IMR-90 (cell line): ENCODE measurements around the gene BTBD10. TPM values are rescaled to one million over a fixed set of nuclear protein-coding genes. Genes with fewer than 3 reads are reported as not detected.

ENCODE experiments used
- ATAC-seq: fragments of 200-7000 bp; cut with Tn5 transposase; 2 replicates; pipeline ENCODE4 v1.9.1; 2020; ENCODE audit warnings: low read depth, mild to moderate bottlenecking, moderate library complexity
- BruUV-seq: library from RNA; stranded (reverse); fragments of 400-500 nt; replicated peaks from 2 replicates; lab custom pipeline; 2021; lab: Mats Ljungman, UMichigan
- CTCF ChIA-PET: fragments of 300-600 bp; formaldehyde crosslinking; extraction: SDS; loops from one replicate; lab custom pipeline; 2021; ENCODE audit warnings: antibody characterized with exemption; lab: Yijun Ruan, JAX
- POLR2A ChIA-PET: fragments of 300-600 bp; sonication (Branson Sonifier 250); formaldehyde crosslinking; loops from one replicate; lab custom pipeline; 2022; ENCODE audit warnings: antibody characterized with exemption; ENCODE audit not compliant: unreplicated experiment; lab: Charles Lee
- DNase-seq: peaks from one replicate; pipeline ENCODE4 v3.0.0; 2013
- H2AFZ ChIP-seq: replicated peaks from 2 replicates; pipeline ENCODE3; 2013; ENCODE audit warnings: low read length, mild to moderate bottlenecking; ENCODE audit not compliant: poor library complexity
- H2AK5ac ChIP-seq: 2 replicates; pipeline ENCODE4 v1.6.1; 2013; ENCODE audit warnings: low read depth, low read length, inconsistent platforms
- H2AK9ac ChIP-seq: replicated peaks from 2 replicates; pipeline ENCODE3; 2013; ENCODE audit warnings: mild to moderate bottlenecking, low read depth, low read length, moderate library complexity; ENCODE audit not compliant: poor library complexity
- H2BK120ac ChIP-seq: 2 replicates; pipeline ENCODE4 v1.6.1; 2013; ENCODE audit warnings: low read depth, low read length, inconsistent platforms
- H2BK15ac ChIP-seq: 3 replicates; pipeline ENCODE4 v1.6.1; 2013; ENCODE audit warnings: low read depth, low read length, inconsistent platforms
- H2BK20ac ChIP-seq: 2 replicates; pipeline ENCODE4 v1.6.1; 2013; ENCODE audit warnings: low read depth, mild to moderate bottlenecking, inconsistent platforms, low read length, moderate library complexity
- H2BK5ac ChIP-seq: 2 replicates; pipeline ENCODE4 v1.6.1; 2013; ENCODE audit warnings: mild to moderate bottlenecking, low read depth, low read length, inconsistent platforms; ENCODE audit not compliant: poor library complexity, severe bottlenecking
- H3K14ac ChIP-seq: replicated peaks from 2 replicates; pipeline ENCODE4 v1.6.1; 2013; ENCODE audit warnings: low read depth, low read length, inconsistent platforms
- H3K18ac ChIP-seq: 2 replicates; pipeline ENCODE4 v1.6.1; 2013; ENCODE audit warnings: low read depth, low read length, control low read depth
- H3K23ac ChIP-seq: 2 replicates; pipeline ENCODE4 v1.6.1; 2013; ENCODE audit warnings: low read depth, low read length, inconsistent platforms
- H3K27ac ChIP-seq: 2 replicates; pipeline ENCODE4 v1.5.1; 2013; ENCODE audit warnings: mild to moderate bottlenecking, control low read depth, low read length; ENCODE audit not compliant: insufficient read depth
- H3K27me3 ChIP-seq: 2 replicates; pipeline ENCODE4 v1.6.1; 2013; ENCODE audit warnings: low read length; ENCODE audit not compliant: control insufficient read depth, insufficient read depth
- H3K36me3 ChIP-seq: 2 replicates; pipeline ENCODE4 v1.6.1; 2013; ENCODE audit warnings: low read length, mixed read lengths; ENCODE audit not compliant: control insufficient read depth, insufficient read depth
- H3K4ac ChIP-seq: 2 replicates; pipeline ENCODE4 v1.6.1; 2013; ENCODE audit warnings: low read depth, low read length, inconsistent platforms
- H3K4me1 ChIP-seq: 2 replicates; pipeline ENCODE4 v1.6.1; 2013; ENCODE audit warnings: low read length, mixed read lengths; ENCODE audit not compliant: control insufficient read depth, insufficient read depth
- H3K4me2 ChIP-seq: 2 replicates; pipeline ENCODE4 v1.6.1; 2013; ENCODE audit warnings: low read depth, mild to moderate bottlenecking, control low read depth, low read length, moderate library complexity
- H3K4me3 ChIP-seq: 2 replicates; pipeline ENCODE4 v1.5.1; 2013; ENCODE audit warnings: low read depth, mild to moderate bottlenecking, control low read depth, low read length, moderate library complexity; ENCODE audit not compliant: insufficient read depth
- H3K56ac ChIP-seq: 2 replicates; pipeline ENCODE4 v1.6.1; 2013; ENCODE audit warnings: low read length, inconsistent platforms; ENCODE audit not compliant: insufficient read depth; ENCODE audit errors: extremely low read depth
- H3K79me1 ChIP-seq, 2 experiments: 2 replicates each; pipeline ENCODE4 v1.6.1; 2013; ENCODE audit warnings: low read length in 2 of 2, inconsistent platforms in 1 of 2, low read depth in 1 of 2
- H3K9ac ChIP-seq: 2 replicates; pipeline ENCODE4 v1.6.1; 2013; ENCODE audit warnings: low read depth, low read length, control low read depth
- H3K9me1 ChIP-seq: 2 replicates; pipeline ENCODE4 v1.6.1; 2013; ENCODE audit warnings: low read length, inconsistent platforms; ENCODE audit not compliant: insufficient read depth
- H3K9me3 ChIP-seq: 2 replicates; pipeline ENCODE4 v1.6.1; 2013; ENCODE audit warnings: low read length; ENCODE audit not compliant: control insufficient read depth, insufficient read depth
- H4K20me1 ChIP-seq: 2 replicates; pipeline ENCODE4 v1.6.1; 2013; ENCODE audit warnings: low read length, inconsistent platforms; ENCODE audit not compliant: insufficient read depth
- H4K5ac ChIP-seq: 2 replicates; pipeline ENCODE4 v1.6.1; 2013; ENCODE audit warnings: mild to moderate bottlenecking, low read depth, low read length, control low read depth
- H4K8ac ChIP-seq, 2 experiments: 2 replicates each; pipeline ENCODE4 v1.6.1; 2013; ENCODE audit warnings: low read depth in 2 of 2, low read length in 2 of 2, control low read depth in 1 of 2, inconsistent platforms in 1 of 2
- H4K91ac ChIP-seq: 2 replicates; pipeline ENCODE4 v1.6.1; 2013; ENCODE audit warnings: low read depth, low read length, inconsistent platforms; ENCODE audit not compliant: insufficient read depth
- BHLHE40 ChIP-seq: fragments of 150-350 bp; IDR thresholded peaks from 2 replicates; pipeline ENCODE4 v1.6.1; 2016; ENCODE audit warnings: mild to moderate bottlenecking, low read depth, low read length
- CEBPB ChIP-seq: IDR thresholded peaks from 2 replicates; pipeline ENCODE4 v1.6.1; 2012; ENCODE audit warnings: low read depth, low read length, improper control_type of control experiment
- CHD1 ChIP-seq: IDR thresholded peaks from 2 replicates; pipeline ENCODE4 v1.6.1; 2012; ENCODE audit warnings: low read depth, low read length, improper control_type of control experiment
- FOS ChIP-seq: fragments of 150-350 bp; IDR thresholded peaks from 2 replicates; pipeline ENCODE4 v1.6.1; 2016; ENCODE audit warnings: low read depth, low read length
- MAFK ChIP-seq: IDR thresholded peaks from 2 replicates; pipeline ENCODE4 v1.6.1; 2012; ENCODE audit warnings: low read depth, low read length, improper control_type of control experiment
- MAZ ChIP-seq: IDR thresholded peaks from 2 replicates; pipeline ENCODE4 v1.6.1; 2012; ENCODE audit warnings: low read depth, mild to moderate bottlenecking, low read length, improper control_type of control experiment, moderate library complexity, borderline replicate concordance
- MXI1 ChIP-seq: IDR thresholded peaks from 2 replicates; pipeline ENCODE4 v1.6.1; 2012; ENCODE audit warnings: low read depth, mild to moderate bottlenecking, low read length, moderate library complexity, borderline replicate concordance
- NFE2L2 ChIP-seq: fragments of 150-350 bp; IDR thresholded peaks from 2 replicates; pipeline ENCODE4 v1.6.1; 2016; ENCODE audit warnings: low read depth, mild to moderate bottlenecking, low read length
- POLR2A ChIP-seq: IDR thresholded peaks from 2 replicates; pipeline ENCODE4 v1.6.1; 2012; ENCODE audit warnings: mild to moderate bottlenecking, low read depth, low read length
- RAD21 ChIP-seq: IDR thresholded peaks from 2 replicates; pipeline ENCODE4 v1.6.1; 2012; ENCODE audit warnings: low read length, improper control_type of control experiment
- RCOR1 ChIP-seq: IDR thresholded peaks from 2 replicates; pipeline ENCODE4 v1.6.1; 2012; ENCODE audit warnings: mild to moderate bottlenecking, low read length, improper control_type of control experiment; ENCODE audit not compliant: insufficient replicate concordance
- RFX5 ChIP-seq: IDR thresholded peaks from 2 replicates; pipeline ENCODE4 v1.8.0; 2012; ENCODE audit warnings: low read depth, mild to moderate bottlenecking, low read length, moderate library complexity
- dilution Hi-C: fragments of 300-500 bp; cut with HindIII; formaldehyde crosslinking; loops from one replicate; pipeline ENCODE4 v1.14.3; 2018; ENCODE audit warnings: low sequenced_read_pairs; ENCODE audit not compliant: unreplicated experiment
- in situ Hi-C: fragments of 300-500 bp; cut with MboI; formaldehyde crosslinking; loops from 3 replicates; pipeline ENCODE4 v1.14.3; 2019; ENCODE audit warnings: low sequenced_read_pairs, inconsistent platforms, mixed read lengths
- intact Hi-C: fragments of 100-400 bp; cut with micrococcal nuclease; formaldehyde crosslinking; loops from 2 replicates; pipeline ENCODE4 v1.10.0; 2022
- polyA plus RNA-seq, 3 experiments: library from polyadenylated mRNA; depleted of rRNA; stranded (reverse); fragments of >200 nt; gene quantifications; 2 replicates each; pipeline ENCODE4 v1.2.3, GENCODE V29; 2012; ENCODE audit warnings: low replicate concordance in 1 of 3
- total RNA-seq: library from RNA; depleted of rRNA; stranded (reverse); fragments of >200 nt; gene quantifications from 2 replicates; pipeline ENCODE4 v1.2.3, GENCODE V29; 2012
- TF ChIP-seq, protein P1 (sequence below): fragments of 150-350 bp; IDR thresholded peaks from 2 replicates; pipeline ENCODE4 v1.6.1; 2016; ENCODE audit warnings: low read depth, mild to moderate bottlenecking, low read length, moderate library complexity, borderline replicate concordance
- TF ChIP-seq, protein P2 (sequence below): conservative IDR thresholded peaks from 2 replicates; pipeline ENCODE4 v1.5.1; 2012; ENCODE audit warnings: mild to moderate bottlenecking, low read depth, low read length, improper control_type of control experiment

Gene BTBD10
- total and polyA plus RNA-seq, 2 of the 4 experiments (the other 2 are of a cell fraction) = 32.5 to 59.9 TPM

DNA sequence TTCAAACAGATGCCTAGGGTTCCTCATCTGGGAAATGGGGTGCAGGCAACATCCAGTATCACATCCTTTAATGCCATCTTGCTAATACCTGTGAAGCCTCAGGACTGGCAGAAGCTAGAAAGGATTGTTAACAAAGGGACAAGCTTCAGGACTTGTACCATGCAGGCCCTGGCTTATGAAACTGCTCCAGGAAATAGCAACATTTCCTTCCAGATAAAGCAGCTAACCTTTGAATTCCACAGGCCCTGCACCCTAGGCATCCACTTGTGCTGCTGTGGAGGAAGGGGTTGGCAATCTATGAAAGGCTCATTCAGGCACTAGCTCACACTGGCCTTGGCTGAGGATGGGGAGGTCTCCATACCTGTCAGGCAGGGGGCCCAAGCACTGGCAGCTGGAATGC, 87.2 kb downstream of the BTBD10 start:
- Histone ChIP-seq H2BK5ac (no peak overlapping the region), H3K4me1 (peaks cover 6% of the 10 kb centered on the region), H3K9me1 (peaks cover 15% of the 10 kb centered on the region; the same call in 1 of the 2 replicates), H3K9me3 (no peaks in the 10 kb centered on the region), H3K23ac (no peak overlapping the region), H3K27me3 (no peaks in the 10 kb centered on the region), H2AFZ (no peak overlapping the region), H2BK20ac (no peak overlapping the region), H3K4me3 (no peak overlapping the region), H3K9ac (no peak overlapping the region), H2BK120ac (no peak overlapping the region), H4K8ac (no peak overlapping the region), H3K14ac (no peak overlapping the region), H2AK5ac (no peak overlapping the region), H3K56ac (no peak overlapping the region), H4K5ac (no peak overlapping the region), H2BK15ac (no peak overlapping the region), H4K20me1 (no peaks in the 10 kb centered on the region), H3K18ac (no peak overlapping the region), H3K79me1 (no peaks in the 10 kb centered on the region), H3K27ac (no peak overlapping the region), H4K91ac (no peak overlapping the region), H2AK9ac (no peak overlapping the region), H3K4ac (no peak overlapping the region), H3K36me3 (peaks cover 38% of the 10 kb centered on the region), H3K4me2 (no peak overlapping the region)
- dilution Hi-C loops (no loop called here), in situ Hi-C loops (no loop called here), intact Hi-C loops (no loop called here)
- DNase-seq (no peak), ATAC-seq (no peak)
- TF ChIP-seq MXI1 (no peak), CHD1 (no peak), FOS (no peak), RAD21 (no peak), RFX5 (no peak), CEBPB (no peak), MAFK (no peak), MAZ (no peak), RCOR1 (no peak), POLR2A (no peak), BHLHE40 (no peak), NFE2L2 (no peak)
- TF ChIP-seq, protein P1, sequence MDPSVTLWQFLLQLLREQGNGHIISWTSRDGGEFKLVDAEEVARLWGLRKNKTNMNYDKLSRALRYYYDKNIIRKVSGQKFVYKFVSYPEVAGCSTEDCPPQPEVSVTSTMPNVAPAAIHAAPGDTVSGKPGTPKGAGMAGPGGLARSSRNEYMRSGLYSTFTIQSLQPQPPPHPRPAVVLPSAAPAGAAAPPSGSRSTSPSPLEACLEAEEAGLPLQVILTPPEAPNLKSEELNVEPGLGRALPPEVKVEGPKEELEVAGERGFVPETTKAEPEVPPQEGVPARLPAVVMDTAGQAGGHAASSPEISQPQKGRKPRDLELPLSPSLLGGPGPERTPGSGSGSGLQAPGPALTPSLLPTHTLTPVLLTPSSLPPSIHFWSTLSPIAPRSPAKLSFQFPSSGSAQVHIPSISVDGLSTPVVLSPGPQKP = no peak
- TF ChIP-seq, protein P2, sequence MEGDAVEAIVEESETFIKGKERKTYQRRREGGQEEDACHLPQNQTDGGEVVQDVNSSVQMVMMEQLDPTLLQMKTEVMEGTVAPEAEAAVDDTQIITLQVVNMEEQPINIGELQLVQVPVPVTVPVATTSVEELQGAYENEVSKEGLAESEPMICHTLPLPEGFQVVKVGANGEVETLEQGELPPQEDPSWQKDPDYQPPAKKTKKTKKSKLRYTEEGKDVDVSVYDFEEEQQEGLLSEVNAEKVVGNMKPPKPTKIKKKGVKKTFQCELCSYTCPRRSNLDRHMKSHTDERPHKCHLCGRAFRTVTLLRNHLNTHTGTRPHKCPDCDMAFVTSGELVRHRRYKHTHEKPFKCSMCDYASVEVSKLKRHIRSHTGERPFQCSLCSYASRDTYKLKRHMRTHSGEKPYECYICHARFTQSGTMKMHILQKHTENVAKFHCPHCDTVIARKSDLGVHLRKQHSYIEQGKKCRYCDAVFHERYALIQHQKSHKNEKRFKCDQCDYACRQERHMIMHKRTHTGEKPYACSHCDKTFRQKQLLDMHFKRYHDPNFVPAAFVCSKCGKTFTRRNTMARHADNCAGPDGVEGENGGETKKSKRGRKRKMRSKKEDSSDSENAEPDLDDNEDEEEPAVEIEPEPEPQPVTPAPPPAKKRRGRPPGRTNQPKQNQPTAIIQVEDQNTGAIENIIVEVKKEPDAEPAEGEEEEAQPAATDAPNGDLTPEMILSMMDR = no peak
- POLR2A ChIA-PET = no interaction called here
- BruUV-seq = no TSS peak
- CTCF ChIA-PET = no interaction called here
